22Rv1 (cell line): ENCODE results near the gene RPL12.

ENCODE experiments used
- CTCF ChIP-seq: fragments of 450-650 bp; IDR thresholded peaks from 2 replicates; pipeline ENCODE4 v1.5.1; 2017; ENCODE audit warnings: mild to moderate bottlenecking
- ZFX ChIP-seq: fragments of 450-650 bp; IDR thresholded peaks from 2 replicates; pipeline ENCODE4 v1.6.1; 2017; ENCODE audit warnings: antibody characterized with exemption, borderline replicate concordance

- TF ChIP-seq CTCF (no peak), ZFX (no peak)
These were observed 31.5 kb upstream of the RPL12 start for GRCh38 chr9:127482662-127483061.
